Nephron (organoid): Measurements from ENCODE around the gene OR2D2.
"Not testable (repeated sequence)": the region's sequence is repeated elsewhere in the genome, so short reads cannot be mapped to it uniquely, and the experiment has no call there.

Source experiments
- H3K27ac Mint-ChIP-seq, 3 experiments: 2 replicates each; pipeline ENCODE4 v1.8.0; 2020; ENCODE audit warnings: mixed read lengths in 3 of 3, mild to moderate bottlenecking in 2 of 3, moderate library complexity in 1 of 3
- H3K27me3 Mint-ChIP-seq: 2 replicates; pipeline ENCODE4 v1.8.0; 2021; ENCODE audit warnings: low read depth, mild to moderate bottlenecking, moderate library complexity, mixed read lengths
- H3K36me3 Mint-ChIP-seq: 2 replicates; pipeline ENCODE4 v1.8.0; 2020; ENCODE audit warnings: low read depth, mixed read lengths
- H3K4me1 Mint-ChIP-seq: 2 replicates; pipeline ENCODE4 v1.8.0; 2020; ENCODE audit warnings: mixed read lengths
- H3K4me3 Mint-ChIP-seq, 3 experiments: 2 replicates each; pipeline ENCODE4 v1.8.0; 2020; ENCODE audit warnings: mild to moderate bottlenecking in 3 of 3, mixed read lengths in 3 of 3, moderate library complexity in 2 of 3
- H3K9me3 Mint-ChIP-seq: 2 replicates; pipeline ENCODE4 v1.8.0; 2020; ENCODE audit warnings: mixed read lengths
- CTCF ChIP-seq, 3 experiments: fragments of 200-600 bp; sonication (generic); IDR thresholded peaks; one replicate each; pipeline ENCODE4 v1.5.0; 2021; ENCODE audit warnings: antibody characterized with exemption in 3 of 3; ENCODE audit not compliant: unreplicated experiment in 3 of 3

OR2D2 gene

GRCh38 chr11:6919698-6920097, 27.4 kb upstream of the OR2D2 start:
- no peak for TF ChIP-seq CTCF (IDR thresholded peaks at IDR 0.05; ENCODE audit: unreplicated experiment in 3 of 3)
- Mint-ChIP-seq H3K4me3 (no peak overlapping the region), H3K27me3 (no peaks in the 10 kb centered on the region), H3K27ac (no peak overlapping the region), H3K36me3 (no peaks in the 10 kb centered on the region), H3K4me1 (no peaks in the 10 kb centered on the region), H3K9me3 (no peaks in the 10 kb centered on the region)

- no peaks in the 10 kb centered on the region for H3K9me3 Mint-ChIP-seq
- no peak overlapping the region for H3K4me3 Mint-ChIP-seq
- no peak for TF ChIP-seq CTCF (IDR thresholded peaks at IDR 0.05; ENCODE audit: unreplicated experiment in 3 of 3)
- H3K36me3 Mint-ChIP-seq, result no peaks in the 10 kb centered on the region
- H3K27ac Mint-ChIP-seq, result no peak overlapping the region
- H3K27me3 Mint-ChIP-seq, result no peaks in the 10 kb centered on the region
- no peaks in the 10 kb centered on the region for H3K4me1 Mint-ChIP-seq
These were observed 19.6 kb upstream of the OR2D2 start for GRCh38 chr11:6911948-6912347.

GRCh38 chr11:6911378-6911777, 19.1 kb upstream of the OR2D2 start:
- Mint-ChIP-seq H3K27me3 (no peaks in the 10 kb centered on the region), H3K4me3 (no peak overlapping the region), H3K9me3 (no peaks in the 10 kb centered on the region), H3K4me1 (no peaks in the 10 kb centered on the region), H3K27ac (no peak overlapping the region), H3K36me3 (no peaks in the 10 kb centered on the region)
- TF ChIP-seq CTCF (IDR thresholded peaks at IDR 0.05; ENCODE audit: unreplicated experiment in 3 of 3), result no peak

GRCh38 chr11:6904804-6905203, 12.5 kb upstream of the OR2D2 start:
- H3K27me3 Mint-ChIP-seq, H3K4me1 Mint-ChIP-seq, H3K9me3 Mint-ChIP-seq, H3K36me3 Mint-ChIP-seq, H3K4me3 Mint-ChIP-seq, H3K27ac Mint-ChIP-seq: not testable (repeated sequence)

- no peak for TF ChIP-seq CTCF (IDR thresholded peaks at IDR 0.05; ENCODE audit: unreplicated experiment in 3 of 3)
- Mint-ChIP-seq H3K4me3 (no peak overlapping the region), H3K27me3 (peaks cover 4% of the 10 kb centered on the region), H3K9me3 (peaks cover 5% of the 10 kb centered on the region), H3K27ac (no peak overlapping the region), H3K36me3 (no peaks in the 10 kb centered on the region), H3K4me1 (no peaks in the 10 kb centered on the region)
These were observed 8.2 kb upstream of the OR2D2 start for GRCh38 chr11:6900327-6900999.

- no peaks in the 10 kb centered on the region for H3K4me1 Mint-ChIP-seq
- no peak overlapping the region for H3K4me3 Mint-ChIP-seq
- no peaks in the 10 kb centered on the region for H3K9me3 Mint-ChIP-seq
- H3K27ac Mint-ChIP-seq, result no peak overlapping the region
- no peaks in the 10 kb centered on the region for H3K36me3 Mint-ChIP-seq
- H3K27me3 Mint-ChIP-seq, result peaks cover 4% of the 10 kb centered on the region
- TF ChIP-seq CTCF (IDR thresholded peaks at IDR 0.05; ENCODE audit: unreplicated experiment in 3 of 3), result no peak
These were observed 6.6 kb upstream of the OR2D2 start for GRCh38 chr11:6898911-6899310.
